ENCODE measurements around the gene CDK5RAP2.

GRCh38 chr9:120569556-120569955, 10.4 kb downstream of the CDK5RAP2 start:
- TF ChIP-seq CTCF (IDR thresholded peaks at IDR 0.05) (no peak), POLR2A (IDR thresholded peaks at IDR 0.05) (no peak)
